Fibroblast of skin of right biceps (primary cell): ENCODE data around the gene FAP.

Source experiments
- DNase-seq: peaks from one replicate; pipeline ENCODE4 v3.0.0-alpha.2; 2013

Gene FAP

GRCh38 chr2:162242586-162243280 lies 512 bp downstream of the FAP start:
- peak; percentile 92 for DNase-seq

- no peak for DNase-seq
Observed at GRCh38 chr2:162241571-162241970, 1.7 kb downstream of the FAP start.

- no peak for DNase-seq
Observed at GRCh38 chr2:162234620-162235462, 8.4 kb downstream of the FAP start.

- DNase-seq, result peak; percentile 84
Observed at GRCh38 chr2:162233197-162233596, 10.0 kb downstream of the FAP start.

GRCh38 chr2:162232671-162233070 lies 10.6 kb downstream of the FAP start:
- no peak for DNase-seq

- no peak for DNase-seq
Observed at GRCh38 chr2:162232027-162232426, 11.2 kb downstream of the FAP start.

- peak; percentile 30 for DNase-seq
Observed at GRCh38 chr2:162230761-162231160, 12.5 kb downstream of the FAP start.

- peak; percentile 28 for DNase-seq
Observed at GRCh38 chr2:162226836-162227235, 16.4 kb downstream of the FAP start.

- peak; percentile 58 for DNase-seq
Observed at GRCh38 chr2:162221064-162221463, 22.2 kb downstream of the FAP start.

GRCh38 chr2:162220368-162220767 lies 22.9 kb downstream of the FAP start:
- DNase-seq, result no peak

GRCh38 chr2:162219426-162219825 lies 23.8 kb downstream of the FAP start:
- no peak for DNase-seq

- no peak for DNase-seq
Observed at GRCh38 chr2:162217598-162217997, 25.6 kb downstream of the FAP start.

- no peak for DNase-seq
Observed at GRCh38 chr2:162215162-162215561, 28.1 kb downstream of the FAP start.

GRCh38 chr2:162212366-162212765 lies 30.9 kb downstream of the FAP start:
- peak; percentile 45 for DNase-seq

GRCh38 chr2:162211732-162212131 lies 31.5 kb downstream of the FAP start:
- DNase-seq, result no peak

GRCh38 chr2:162210385-162210784 lies 32.9 kb downstream of the FAP start:
- DNase-seq, result peak; percentile 37

GRCh38 chr2:162202203-162202602 lies 41.0 kb downstream of the FAP start:
- no peak for DNase-seq

GRCh38 chr2:162200636-162201035 lies 42.6 kb downstream of the FAP start:
- DNase-seq, result no peak

GRCh38 chr2:162199913-162200312 lies 43.3 kb downstream of the FAP start:
- no peak for DNase-seq

- peak; percentile 37 for DNase-seq
Observed at GRCh38 chr2:162198239-162198638, 45.0 kb downstream of the FAP start.

- DNase-seq, result peak; percentile 85
Observed at GRCh38 chr2:162197069-162197825, 46.0 kb downstream of the FAP start.

- DNase-seq, result peak; percentile 80
Observed at GRCh38 chr2:162196638-162197037, 46.6 kb downstream of the FAP start.

- DNase-seq, result no peak
Observed at GRCh38 chr2:162188451-162188850, 54.8 kb downstream of the FAP start.
